ENCODE results near the gene DUSP12.

DNA sequence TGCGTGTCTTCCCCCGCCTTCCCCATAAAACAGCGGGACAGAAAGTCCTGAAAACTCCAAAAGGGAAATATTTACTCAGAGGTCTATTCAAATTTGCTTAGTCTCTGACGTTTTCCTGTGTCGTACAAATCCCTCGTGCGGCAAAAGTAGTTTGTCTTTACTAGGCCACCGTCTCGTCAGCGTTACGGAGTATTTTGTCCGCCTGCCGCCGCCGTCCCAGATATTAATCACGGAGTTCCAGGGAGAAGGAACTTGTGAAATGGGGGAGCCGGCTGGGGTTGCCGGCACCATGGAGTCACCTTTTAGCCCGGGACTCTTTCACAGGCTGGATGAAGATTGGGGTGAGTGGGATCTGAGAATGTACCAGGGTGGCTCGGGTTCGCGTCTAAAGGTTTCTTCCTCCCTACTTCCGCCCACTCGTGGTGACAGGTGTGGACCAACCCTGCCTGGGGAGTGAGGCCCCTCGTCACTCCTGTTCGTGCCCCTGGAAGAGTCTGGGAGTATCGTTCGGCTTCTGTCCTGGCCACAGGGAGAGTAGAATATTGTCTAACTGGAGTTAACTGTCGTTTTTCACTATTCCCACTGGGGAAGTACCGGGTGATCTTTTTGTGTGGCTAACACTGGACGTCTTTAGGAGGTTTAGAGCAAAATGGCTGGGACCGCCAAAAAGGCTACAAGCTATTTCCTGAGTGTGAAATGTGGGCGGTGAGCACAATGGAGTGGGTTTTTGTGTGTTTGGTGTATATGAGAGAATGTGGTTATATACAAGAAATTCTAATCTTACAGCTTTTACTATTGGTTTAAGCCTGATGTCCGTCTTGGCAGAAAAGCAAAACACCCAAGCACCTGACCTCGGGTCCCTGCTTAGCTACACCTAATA is 16.8 kb downstream of the DUSP12 start, which contains the start of gene ATF6:
- TF ChIP-seq POLR2A (IDR thresholded peaks at IDR 0.05) (peak in 1 of 3 donors; percentile 52), POLR2AphosphoS5 (IDR thresholded peaks at IDR 0.05) (peak; percentile 59 to 95 (median 85))
- TF ChIP-seq, protein P1, sequence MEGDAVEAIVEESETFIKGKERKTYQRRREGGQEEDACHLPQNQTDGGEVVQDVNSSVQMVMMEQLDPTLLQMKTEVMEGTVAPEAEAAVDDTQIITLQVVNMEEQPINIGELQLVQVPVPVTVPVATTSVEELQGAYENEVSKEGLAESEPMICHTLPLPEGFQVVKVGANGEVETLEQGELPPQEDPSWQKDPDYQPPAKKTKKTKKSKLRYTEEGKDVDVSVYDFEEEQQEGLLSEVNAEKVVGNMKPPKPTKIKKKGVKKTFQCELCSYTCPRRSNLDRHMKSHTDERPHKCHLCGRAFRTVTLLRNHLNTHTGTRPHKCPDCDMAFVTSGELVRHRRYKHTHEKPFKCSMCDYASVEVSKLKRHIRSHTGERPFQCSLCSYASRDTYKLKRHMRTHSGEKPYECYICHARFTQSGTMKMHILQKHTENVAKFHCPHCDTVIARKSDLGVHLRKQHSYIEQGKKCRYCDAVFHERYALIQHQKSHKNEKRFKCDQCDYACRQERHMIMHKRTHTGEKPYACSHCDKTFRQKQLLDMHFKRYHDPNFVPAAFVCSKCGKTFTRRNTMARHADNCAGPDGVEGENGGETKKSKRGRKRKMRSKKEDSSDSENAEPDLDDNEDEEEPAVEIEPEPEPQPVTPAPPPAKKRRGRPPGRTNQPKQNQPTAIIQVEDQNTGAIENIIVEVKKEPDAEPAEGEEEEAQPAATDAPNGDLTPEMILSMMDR (IDR thresholded peaks at IDR 0.05 in 8 of 11, conservative IDR thresholded peaks at IDR 0.05 in 3 of 11): peak in 1 of 11 experiments; percentile 10

Data from spleen (tissue), 7 donors.